IMR-90 (cell line): Measurements from ENCODE around the gene NAA60. TPM values are rescaled to one million over a fixed set of nuclear protein-coding genes. Genes with fewer than 3 reads are reported as not detected.

Experiments used
- ATAC-seq: fragments of 200-7000 bp; cut with Tn5 transposase; 2 replicates; pipeline ENCODE4 v1.9.1; 2020; ENCODE audit warnings: low read depth, mild to moderate bottlenecking, moderate library complexity
- BruUV-seq: library from RNA; stranded (reverse); fragments of 400-500 nt; replicated peaks from 2 replicates; lab custom pipeline; 2021; lab: Mats Ljungman, UMichigan
- CTCF ChIA-PET: fragments of 300-600 bp; formaldehyde crosslinking; extraction: SDS; loops from one replicate; lab custom pipeline; 2021; ENCODE audit warnings: antibody characterized with exemption; lab: Yijun Ruan, JAX
- POLR2A ChIA-PET: fragments of 300-600 bp; sonication (Branson Sonifier 250); formaldehyde crosslinking; loops from one replicate; lab custom pipeline; 2022; ENCODE audit warnings: antibody characterized with exemption; ENCODE audit not compliant: unreplicated experiment; lab: Charles Lee
- DNase-seq: peaks from one replicate; pipeline ENCODE4 v3.0.0; 2013
- H2AFZ ChIP-seq: replicated peaks from 2 replicates; pipeline ENCODE3; 2013; ENCODE audit warnings: low read length, mild to moderate bottlenecking; ENCODE audit not compliant: poor library complexity
- H2AK5ac ChIP-seq: 2 replicates; pipeline ENCODE4 v1.6.1; 2013; ENCODE audit warnings: low read depth, low read length, inconsistent platforms
- H2AK9ac ChIP-seq: replicated peaks from 2 replicates; pipeline ENCODE3; 2013; ENCODE audit warnings: mild to moderate bottlenecking, low read depth, low read length, moderate library complexity; ENCODE audit not compliant: poor library complexity
- H2BK120ac ChIP-seq: 2 replicates; pipeline ENCODE4 v1.6.1; 2013; ENCODE audit warnings: low read depth, low read length, inconsistent platforms
- H2BK15ac ChIP-seq: 3 replicates; pipeline ENCODE4 v1.6.1; 2013; ENCODE audit warnings: low read depth, low read length, inconsistent platforms
- H2BK20ac ChIP-seq: 2 replicates; pipeline ENCODE4 v1.6.1; 2013; ENCODE audit warnings: low read depth, mild to moderate bottlenecking, inconsistent platforms, low read length, moderate library complexity
- H2BK5ac ChIP-seq: 2 replicates; pipeline ENCODE4 v1.6.1; 2013; ENCODE audit warnings: mild to moderate bottlenecking, low read depth, low read length, inconsistent platforms; ENCODE audit not compliant: poor library complexity, severe bottlenecking
- H3K14ac ChIP-seq: replicated peaks from 2 replicates; pipeline ENCODE4 v1.6.1; 2013; ENCODE audit warnings: low read depth, low read length, inconsistent platforms
- H3K18ac ChIP-seq: 2 replicates; pipeline ENCODE4 v1.6.1; 2013; ENCODE audit warnings: low read depth, low read length, control low read depth
- H3K23ac ChIP-seq: 2 replicates; pipeline ENCODE4 v1.6.1; 2013; ENCODE audit warnings: low read depth, low read length, inconsistent platforms
- H3K27ac ChIP-seq: 2 replicates; pipeline ENCODE4 v1.5.1; 2013; ENCODE audit warnings: mild to moderate bottlenecking, control low read depth, low read length; ENCODE audit not compliant: insufficient read depth
- H3K27me3 ChIP-seq: 2 replicates; pipeline ENCODE4 v1.6.1; 2013; ENCODE audit warnings: low read length; ENCODE audit not compliant: control insufficient read depth, insufficient read depth
- H3K36me3 ChIP-seq: 2 replicates; pipeline ENCODE4 v1.6.1; 2013; ENCODE audit warnings: low read length, mixed read lengths; ENCODE audit not compliant: control insufficient read depth, insufficient read depth
- H3K4ac ChIP-seq: 2 replicates; pipeline ENCODE4 v1.6.1; 2013; ENCODE audit warnings: low read depth, low read length, inconsistent platforms
- H3K4me1 ChIP-seq: 2 replicates; pipeline ENCODE4 v1.6.1; 2013; ENCODE audit warnings: low read length, mixed read lengths; ENCODE audit not compliant: control insufficient read depth, insufficient read depth
- H3K4me2 ChIP-seq: 2 replicates; pipeline ENCODE4 v1.6.1; 2013; ENCODE audit warnings: low read depth, mild to moderate bottlenecking, control low read depth, low read length, moderate library complexity
- H3K4me3 ChIP-seq: 2 replicates; pipeline ENCODE4 v1.5.1; 2013; ENCODE audit warnings: low read depth, mild to moderate bottlenecking, control low read depth, low read length, moderate library complexity; ENCODE audit not compliant: insufficient read depth
- H3K56ac ChIP-seq: 2 replicates; pipeline ENCODE4 v1.6.1; 2013; ENCODE audit warnings: low read length, inconsistent platforms; ENCODE audit not compliant: insufficient read depth; ENCODE audit errors: extremely low read depth
- H3K79me1 ChIP-seq, 2 experiments: 2 replicates each; pipeline ENCODE4 v1.6.1; 2013; ENCODE audit warnings: low read length in 2 of 2, inconsistent platforms in 1 of 2, low read depth in 1 of 2
- H3K9ac ChIP-seq: 2 replicates; pipeline ENCODE4 v1.6.1; 2013; ENCODE audit warnings: low read depth, low read length, control low read depth
- H3K9me1 ChIP-seq: 2 replicates; pipeline ENCODE4 v1.6.1; 2013; ENCODE audit warnings: low read length, inconsistent platforms; ENCODE audit not compliant: insufficient read depth
- H3K9me3 ChIP-seq: 2 replicates; pipeline ENCODE4 v1.6.1; 2013; ENCODE audit warnings: low read length; ENCODE audit not compliant: control insufficient read depth, insufficient read depth
- H4K20me1 ChIP-seq: 2 replicates; pipeline ENCODE4 v1.6.1; 2013; ENCODE audit warnings: low read length, inconsistent platforms; ENCODE audit not compliant: insufficient read depth
- H4K5ac ChIP-seq: 2 replicates; pipeline ENCODE4 v1.6.1; 2013; ENCODE audit warnings: mild to moderate bottlenecking, low read depth, low read length, control low read depth
- H4K8ac ChIP-seq, 2 experiments: 2 replicates each; pipeline ENCODE4 v1.6.1; 2013; ENCODE audit warnings: low read depth in 2 of 2, low read length in 2 of 2, control low read depth in 1 of 2, inconsistent platforms in 1 of 2
- H4K91ac ChIP-seq: 2 replicates; pipeline ENCODE4 v1.6.1; 2013; ENCODE audit warnings: low read depth, low read length, inconsistent platforms; ENCODE audit not compliant: insufficient read depth
- BHLHE40 ChIP-seq: fragments of 150-350 bp; IDR thresholded peaks from 2 replicates; pipeline ENCODE4 v1.6.1; 2016; ENCODE audit warnings: mild to moderate bottlenecking, low read depth, low read length
- CHD1 ChIP-seq: IDR thresholded peaks from 2 replicates; pipeline ENCODE4 v1.6.1; 2012; ENCODE audit warnings: low read depth, low read length, improper control_type of control experiment
- ELK1 ChIP-seq: fragments of 150-350 bp; IDR thresholded peaks from 2 replicates; pipeline ENCODE4 v1.6.1; 2016; ENCODE audit warnings: low read depth, mild to moderate bottlenecking, low read length, moderate library complexity, borderline replicate concordance
- FOS ChIP-seq: fragments of 150-350 bp; IDR thresholded peaks from 2 replicates; pipeline ENCODE4 v1.6.1; 2016; ENCODE audit warnings: low read depth, low read length
- MAZ ChIP-seq: IDR thresholded peaks from 2 replicates; pipeline ENCODE4 v1.6.1; 2012; ENCODE audit warnings: low read depth, mild to moderate bottlenecking, low read length, improper control_type of control experiment, moderate library complexity, borderline replicate concordance
- POLR2A ChIP-seq: IDR thresholded peaks from 2 replicates; pipeline ENCODE4 v1.6.1; 2012; ENCODE audit warnings: mild to moderate bottlenecking, low read depth, low read length
- RAD21 ChIP-seq: IDR thresholded peaks from 2 replicates; pipeline ENCODE4 v1.6.1; 2012; ENCODE audit warnings: low read length, improper control_type of control experiment
- USF2 ChIP-seq: fragments of 150-350 bp; IDR thresholded peaks from 2 replicates; pipeline ENCODE4 v1.6.1; 2017; ENCODE audit warnings: mild to moderate bottlenecking, antibody characterized with exemption, low read length, low read depth
- whole genome bisulfite sequencing, 2 experiments: methylation state at CpG; one replicate each; pipeline versions ENCODE4 v1.1.5 to v1.1.7; 2013; ENCODE audit warnings: missing lambda C conversion rate in 2 of 2; ENCODE audit not compliant: insufficient read length in 1 of 2; ENCODE audit errors: extremely low coverage in 2 of 2; 5-methylcytosine and 5-hydroxymethylcytosine counted together
- dilution Hi-C: fragments of 300-500 bp; cut with HindIII; formaldehyde crosslinking; loops from one replicate; pipeline ENCODE4 v1.14.3; 2018; ENCODE audit warnings: low sequenced_read_pairs; ENCODE audit not compliant: unreplicated experiment
- in situ Hi-C: fragments of 300-500 bp; cut with MboI; formaldehyde crosslinking; loops from 3 replicates; pipeline ENCODE4 v1.14.3; 2019; ENCODE audit warnings: low sequenced_read_pairs, inconsistent platforms, mixed read lengths
- intact Hi-C: fragments of 100-400 bp; cut with micrococcal nuclease; formaldehyde crosslinking; loops from 2 replicates; pipeline ENCODE4 v1.10.0; 2022
- polyA plus RNA-seq, 3 experiments: library from polyadenylated mRNA; depleted of rRNA; stranded (reverse); fragments of >200 nt; gene quantifications; 2 replicates each; pipeline ENCODE4 v1.2.3, GENCODE V29; 2012; ENCODE audit warnings: low replicate concordance in 1 of 3
- total RNA-seq: library from RNA; depleted of rRNA; stranded (reverse); fragments of >200 nt; gene quantifications from 2 replicates; pipeline ENCODE4 v1.2.3, GENCODE V29; 2012

Gene NAA60
- total and polyA plus RNA-seq, 2 of the 4 experiments (the other 2 are of a cell fraction), result 7.5 to 18.0 TPM

GRCh38 chr16:3515897-3516296 lies 72.4 kb downstream of the NAA60 start:
- H2BK20ac ChIP-seq, result no peak overlapping the region
- dilution Hi-C loops, result no loop called here
- intact Hi-C loops, result no loop called here
- H3K27ac ChIP-seq, result no peak overlapping the region
- H3K27me3 ChIP-seq, result no peaks in the 10 kb centered on the region
- no peak overlapping the region for H2AK5ac ChIP-seq
- no TSS peak for BruUV-seq
- POLR2A ChIA-PET, result no interaction called here
- H3K4ac ChIP-seq, result no peak overlapping the region
- no peak overlapping the region for H2AK9ac ChIP-seq
- in situ Hi-C loops, result no loop called here
- H4K5ac ChIP-seq, result no peak overlapping the region
- CTCF ChIA-PET, result no interaction called here
- no peaks in the 10 kb centered on the region for H3K9me3 ChIP-seq
- H3K18ac ChIP-seq, result no peak overlapping the region
- no peak overlapping the region for H3K56ac ChIP-seq
- no peak overlapping the region for H3K4me2 ChIP-seq
- H3K4me3 ChIP-seq, result no peak overlapping the region
- H3K14ac ChIP-seq, result no peak overlapping the region
- WGBS, 2 experiments, result no CpG with 5 or more reads among the region's 4 CpGs
- no peak overlapping the region for H2AFZ ChIP-seq
- H2BK120ac ChIP-seq, result no peak overlapping the region
- H4K91ac ChIP-seq, result no peak overlapping the region
- no peak for ATAC-seq
- H3K9me1 ChIP-seq, result peaks cover 15% of the 10 kb centered on the region
- H3K9ac ChIP-seq, result no peak overlapping the region
- H3K23ac ChIP-seq, result no peak overlapping the region
- H3K36me3 ChIP-seq, result peaks cover 40% of the 10 kb centered on the region
- DNase-seq, result no peak
- H3K79me1 ChIP-seq, result peaks cover 0 to 3% of the 10 kb centered on the region in 2 experiments; a peak in 1 of 4 replicates
- H4K20me1 ChIP-seq, result peaks cover 9% of the 10 kb centered on the region; the same call in 1 of the 2 replicates
- no peak overlapping the region for H4K8ac ChIP-seq
- no peak for TF ChIP-seq CHD1
- TF ChIP-seq ELK1, result no peak
- no peak for TF ChIP-seq RAD21
- TF ChIP-seq USF2, result no peak
- no peak for TF ChIP-seq MAZ
- TF ChIP-seq BHLHE40, result no peak
- no peak for TF ChIP-seq FOS
- no peak for TF ChIP-seq POLR2A
- no peak overlapping the region for H2BK5ac ChIP-seq
- no peak overlapping the region for H2BK15ac ChIP-seq
- H3K4me1 ChIP-seq, result peaks cover 13% of the 10 kb centered on the region
